A673 (cell line): ENCODE data around the gene STMP1. TPM values are rescaled to one million over a fixed set of nuclear protein-coding genes. Genes with fewer than 3 reads are reported as not detected.

Source experiments
- BruUV-seq: library from RNA; stranded (reverse); fragments of 400-500 nt; replicated peaks from 2 replicates; lab custom pipeline; 2021; lab: Mats Ljungman, UMichigan
- CTCF ChIA-PET: fragments of 300-600 bp; sonication (Branson Sonifier 250); formaldehyde crosslinking; loops from one replicate; lab custom pipeline; 2022; ENCODE audit warnings: antibody characterized with exemption; lab: Charles Lee
- POLR2A ChIA-PET: fragments of 300-600 bp; sonication (Branson Sonifier 250); formaldehyde crosslinking; loops from one replicate; lab custom pipeline; 2022; ENCODE audit warnings: antibody characterized with exemption; ENCODE audit not compliant: low non-redundant PET; lab: Charles Lee
- DNase-seq: peaks from one replicate; pipeline ENCODE4 v3.0.0-alpha.2; 2015; ENCODE audit warnings: low spot score
- H3K27ac ChIP-seq: fragments of 200-600 bp; sonication (generic); 2 replicates; pipeline ENCODE4 v1.5.1; 2016; ENCODE audit warnings: mixed run types, low read depth, mild to moderate bottlenecking, mixed read lengths, antibody characterized with exemption, low read length; ENCODE audit not compliant: poor library complexity, severe bottlenecking
- H3K27me3 ChIP-seq: fragments of 200-600 bp; sonication (generic); replicated peaks from 2 replicates; pipeline ENCODE4 v1.6.1; 2017; ENCODE audit warnings: mixed run types, low read depth, mild to moderate bottlenecking, mixed read lengths, antibody characterized with exemption, low read length; ENCODE audit not compliant: insufficient read depth, poor library complexity
- H3K36me3 ChIP-seq: fragments of 200-600 bp; sonication (generic); 2 replicates; pipeline ENCODE4 v1.6.1; 2016; ENCODE audit warnings: mixed run types, mild to moderate bottlenecking, mixed read lengths, antibody characterized with exemption, low read length; ENCODE audit not compliant: insufficient read depth, poor library complexity, severe bottlenecking
- H3K4me1 ChIP-seq: fragments of 200-600 bp; sonication (generic); 2 replicates; pipeline ENCODE4 v1.6.1; 2017; ENCODE audit warnings: mixed run types, mild to moderate bottlenecking, mixed read lengths, antibody characterized with exemption, low read length; ENCODE audit not compliant: insufficient read depth, poor library complexity, severe bottlenecking
- H3K4me3 ChIP-seq: fragments of 200-600 bp; sonication (generic); 2 replicates; pipeline ENCODE4 v1.5.1; 2016; ENCODE audit warnings: low read depth, mixed run types, mild to moderate bottlenecking, mixed read lengths, low read length; ENCODE audit not compliant: poor library complexity, severe bottlenecking
- H3K9me3 ChIP-seq: fragments of 200-600 bp; sonication (generic); 2 replicates; pipeline ENCODE4 v1.6.1; 2016; ENCODE audit warnings: mixed run types, low read depth, mild to moderate bottlenecking, mixed read lengths, antibody characterized with exemption, low read length; ENCODE audit not compliant: poor library complexity, severe bottlenecking
- CTCF ChIP-seq: fragments of 300-800, 200-600 bp; sonication (generic); conservative IDR thresholded peaks from 2 replicates; pipeline ENCODE4 v1.5.1; 2017; ENCODE audit warnings: low read depth, mild to moderate bottlenecking, antibody characterized with exemption, low read length, moderate library complexity, mixed read lengths
- EZH2 ChIP-seq: fragments of 200-600 bp; sonication (generic); IDR thresholded peaks from 2 replicates; pipeline ENCODE4 v1.6.1; 2017; ENCODE audit warnings: borderline replicate concordance, low read depth, mild to moderate bottlenecking, mixed read lengths, antibody characterized with exemption, low read length; ENCODE audit not compliant: poor library complexity, severe bottlenecking
- intact Hi-C: fragments of 100-400 bp; cut with micrococcal nuclease; formaldehyde crosslinking; loops from one replicate; pipeline ENCODE4 v1.10.0; 2022; ENCODE audit not compliant: unreplicated experiment
- total RNA-seq: library from RNA; stranded (reverse); gene quantifications from 2 replicates; pipeline ENCODE4 v1.2.3, GENCODE V29; 2021

Gene STMP1
- total RNA-seq, 1 experiment from 2014 or later = 33.4 TPM

GRCh38 chr7:135697276-135698049 is 35.1 kb downstream of the STMP1 start:
- POLR2A ChIA-PET = no interaction called here
- Histone ChIP-seq H3K9me3 (no peaks in the 10 kb centered on the region), H3K27me3 (no peaks in the 10 kb centered on the region), H3K4me1 (no peaks in the 10 kb centered on the region), H3K27ac (no peak overlapping the region), H3K36me3 (no peaks in the 10 kb centered on the region), H3K4me3 (no peak overlapping the region)
- DNase-seq = no peak
- TF ChIP-seq CTCF = no peak
- no peak for TF ChIP-seq EZH2
- intact Hi-C loops = no loop called here
- CTCF ChIA-PET = no interaction called here
- BruUV-seq = no TSS peak

GRCh38 chr7:135704074-135704473 is 41.8 kb downstream of the STMP1 start:
- no TSS peak for BruUV-seq
- Histone ChIP-seq H3K9me3 (no peaks in the 10 kb centered on the region), H3K27me3 (peaks cover 1% of the 10 kb centered on the region), H3K36me3 (no peaks in the 10 kb centered on the region), H3K4me3 (no peak overlapping the region), H3K27ac (no peak overlapping the region), H3K4me1 (no peaks in the 10 kb centered on the region)
- peak; percentile 37 for DNase-seq
- no peak for TF ChIP-seq EZH2
- TF ChIP-seq CTCF = peak; percentile 61
- intact Hi-C loops = no loop called here
- POLR2A ChIA-PET = no interaction called here
- CTCF ChIA-PET = interaction anchor here (1.5 kb wide), 1 partner anchor 31 kb away, joined by 6 read pairs; no protein-coding TSS in a partner anchor

GRCh38 chr7:135704698-135705097 is 42.4 kb downstream of the STMP1 start:
- POLR2A ChIA-PET = no interaction called here
- no TSS peak for BruUV-seq

More at GRCh38 chr7:135704698-135705097, 42.4 kb downstream of the STMP1 start:
- no peaks in the 10 kb centered on the region for H3K36me3 ChIP-seq
- H3K27ac ChIP-seq = no peak overlapping the region
- peaks cover 7% of the 10 kb centered on the region for H3K27me3 ChIP-seq
- intact Hi-C loops = no loop called here
- TF ChIP-seq EZH2 (no peak), CTCF (no peak)
- H3K9me3 ChIP-seq = no peaks in the 10 kb centered on the region
- H3K4me3 ChIP-seq = no peak overlapping the region
- peak; percentile 35 for DNase-seq
- CTCF ChIA-PET = interaction anchor here (1.5 kb wide), 1 partner anchor 32 kb away, joined by 6 read pairs; no protein-coding TSS in a partner anchor
- no peaks in the 10 kb centered on the region for H3K4me1 ChIP-seq
